Activated CD4-positive, alpha-beta T cell treated with anti-CD3 and anti-CD28 coated beads for 48 hours (primary cell): ENCODE measurements around the gene BTN3A1.
"Not testable (repeated sequence)": the region's sequence is repeated elsewhere in the genome, so short reads cannot be mapped to it uniquely, and the experiment has no call there.

Source experiments
- DNase-seq: peaks from one replicate; pipeline ENCODE4 v3.0.0-alpha.2; 2020

Gene BTN3A1

GRCh38 chr6:26445934-26446667 is 44.0 kb downstream of the BTN3A1 start:
- DNase-seq, result peak; percentile 58

- DNase-seq, result no peak
These were observed 45.2 kb downstream of the BTN3A1 start for GRCh38 chr6:26447257-26447656.

- no peak for DNase-seq
These were observed 48.2 kb downstream of the BTN3A1 start for GRCh38 chr6:26450240-26450639.

GRCh38 chr6:26452631-26453235 is 50.7 kb downstream of the BTN3A1 start:
- DNase-seq, result no peak

- DNase-seq, result no peak
These were observed 52.6 kb downstream of the BTN3A1 start for GRCh38 chr6:26454631-26455030.

- DNase-seq, result no peak
These were observed 53.4 kb downstream of the BTN3A1 start for GRCh38 chr6:26455357-26455970.

- DNase-seq, result peak; percentile 13
These were observed 55.3 kb downstream of the BTN3A1 start for GRCh38 chr6:26457264-26457805.

GRCh38 chr6:26457806-26458688 is 56.0 kb downstream of the BTN3A1 start, which contains the start of gene BTN2A1:
BTN2A1 (plus strand) TSS chr6:26457955; CDS start chr6:26458637, 682 bp downstream.
- DNase-seq, result peak; percentile 73

GRCh38 chr6:26459023-26459810 is 57.1 kb downstream of the BTN3A1 start:
- DNase-seq, result no peak

- DNase-seq, result not testable (repeated sequence)
These were observed 59.3 kb downstream of the BTN3A1 start for GRCh38 chr6:26461353-26461752.

- DNase-seq, result no peak
These were observed 61.9 kb downstream of the BTN3A1 start for GRCh38 chr6:26464014-26464413.

- no peak for DNase-seq
These were observed 62.5 kb downstream of the BTN3A1 start for GRCh38 chr6:26464416-26465131.
